GM23248 (cell line): ENCODE data around the gene CLDN7.

Experiments
- EZH2 ChIP-seq: fragments of 200-600 bp; sonication (generic); IDR thresholded peaks from 2 replicates; pipeline ENCODE4 v1.6.1; 2018; ENCODE audit warnings: antibody characterized with exemption, mild to moderate bottlenecking; ENCODE audit not compliant: insufficient read depth, poor library complexity, severe bottlenecking
- EZH2phosphoT487 ChIP-seq: fragments of 200-600 bp; sonication (generic); IDR thresholded peaks from 2 replicates; pipeline ENCODE4 v1.6.1; 2018; ENCODE audit warnings: antibody characterized with exemption, moderate library complexity, mild to moderate bottlenecking, low read depth; ENCODE audit not compliant: insufficient read depth

DNA sequence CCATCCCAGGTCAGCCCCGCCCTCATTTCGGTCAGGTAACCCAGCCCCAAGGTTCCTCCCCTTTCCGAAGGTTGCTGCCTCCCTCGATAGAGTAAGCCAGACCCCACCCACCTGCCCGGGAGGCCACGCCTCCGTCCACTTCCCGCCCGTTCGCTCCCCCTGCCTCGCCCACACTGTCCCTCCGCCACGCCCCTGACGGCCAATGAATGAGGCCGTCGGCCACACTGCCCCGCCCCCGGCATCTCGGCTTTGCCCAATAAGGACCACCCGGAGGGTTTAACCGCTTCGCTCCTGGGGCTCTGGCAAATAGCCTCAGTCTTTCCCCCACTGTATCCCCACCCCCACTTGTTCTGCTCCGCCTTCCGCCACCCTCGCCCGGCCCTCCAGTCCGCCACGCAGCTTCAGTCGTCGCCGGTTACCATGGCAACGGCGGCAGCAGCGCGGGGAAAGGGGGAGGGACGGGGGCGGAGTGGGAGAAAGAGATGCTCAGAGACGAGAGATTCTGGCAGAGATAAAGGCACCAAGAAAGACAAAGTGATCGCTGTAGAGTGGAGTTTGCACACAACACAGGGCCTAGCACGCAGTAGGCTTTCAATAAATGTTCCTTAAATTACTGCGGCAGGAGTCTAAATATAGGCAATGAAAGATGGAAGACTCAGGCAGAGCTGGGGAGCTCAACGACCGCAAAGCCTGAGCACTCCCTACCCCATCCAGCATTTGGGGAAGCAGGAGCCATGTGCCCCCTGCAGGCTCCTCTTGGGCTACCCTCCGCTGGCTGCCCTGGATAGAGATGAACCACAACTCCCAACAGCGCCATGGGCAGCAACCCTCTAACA is 47.8 kb downstream of the CLDN7 start:
- TF ChIP-seq EZH2 (no peak), EZH2phosphoT487 (no peak)
